DOHH2 (cell line): ENCODE data around the gene GALNT18.

Experiments used
- EZH2phosphoT487 ChIP-seq: fragments of 200-600 bp; sonication (generic); IDR thresholded peaks from 2 replicates; pipeline ENCODE4 v1.6.1; 2017; ENCODE audit warnings: borderline replicate concordance, mild to moderate bottlenecking, antibody characterized with exemption, low read length, moderate library complexity, mixed read lengths
- TF ChIP-seq, protein P1 (sequence below): fragments of 200-600 bp; sonication (generic); IDR thresholded peaks from one replicate; pipeline ENCODE4 v1.5.1; 2014; ENCODE audit warnings: antibody characterized with exemption, mild to moderate bottlenecking, low read depth, low read length; ENCODE audit not compliant: poor library complexity, severe bottlenecking

DNA sequence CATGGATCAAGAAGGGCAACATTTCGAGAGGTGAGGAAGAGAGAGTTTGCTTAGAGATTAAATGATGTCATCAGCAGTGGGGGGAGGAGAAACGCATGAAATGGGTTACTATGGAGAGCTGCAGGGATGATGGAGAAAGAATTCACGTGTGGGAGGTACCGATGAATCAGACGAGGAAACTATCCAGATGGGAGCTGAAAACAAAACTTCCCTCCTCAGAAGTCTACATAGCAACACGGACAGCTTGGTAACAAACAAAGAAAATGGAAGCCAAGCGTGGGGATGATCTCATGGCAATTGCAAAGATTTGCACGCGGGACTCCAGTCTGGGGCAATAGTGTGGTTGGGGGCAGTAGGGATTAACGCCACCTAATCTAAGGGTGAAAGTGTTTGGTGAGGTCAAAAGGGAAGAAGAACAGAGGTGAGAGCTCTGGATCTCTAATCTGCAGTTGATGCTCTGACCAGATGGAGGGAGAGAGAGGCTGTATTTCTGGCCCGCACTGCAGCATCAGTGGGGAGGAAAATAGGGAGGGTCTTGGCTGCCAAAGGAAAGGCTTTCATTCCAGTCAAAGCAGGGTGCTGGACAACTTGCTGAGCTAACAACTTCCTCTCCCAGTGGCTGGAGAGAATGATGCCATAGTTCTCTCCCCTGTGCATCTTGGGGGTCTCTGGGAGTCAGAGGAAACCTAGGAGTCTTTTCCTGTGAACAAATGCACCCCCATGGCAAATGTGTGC, 225.3 kb downstream of the GALNT18 start:
- TF ChIP-seq, protein P1, sequence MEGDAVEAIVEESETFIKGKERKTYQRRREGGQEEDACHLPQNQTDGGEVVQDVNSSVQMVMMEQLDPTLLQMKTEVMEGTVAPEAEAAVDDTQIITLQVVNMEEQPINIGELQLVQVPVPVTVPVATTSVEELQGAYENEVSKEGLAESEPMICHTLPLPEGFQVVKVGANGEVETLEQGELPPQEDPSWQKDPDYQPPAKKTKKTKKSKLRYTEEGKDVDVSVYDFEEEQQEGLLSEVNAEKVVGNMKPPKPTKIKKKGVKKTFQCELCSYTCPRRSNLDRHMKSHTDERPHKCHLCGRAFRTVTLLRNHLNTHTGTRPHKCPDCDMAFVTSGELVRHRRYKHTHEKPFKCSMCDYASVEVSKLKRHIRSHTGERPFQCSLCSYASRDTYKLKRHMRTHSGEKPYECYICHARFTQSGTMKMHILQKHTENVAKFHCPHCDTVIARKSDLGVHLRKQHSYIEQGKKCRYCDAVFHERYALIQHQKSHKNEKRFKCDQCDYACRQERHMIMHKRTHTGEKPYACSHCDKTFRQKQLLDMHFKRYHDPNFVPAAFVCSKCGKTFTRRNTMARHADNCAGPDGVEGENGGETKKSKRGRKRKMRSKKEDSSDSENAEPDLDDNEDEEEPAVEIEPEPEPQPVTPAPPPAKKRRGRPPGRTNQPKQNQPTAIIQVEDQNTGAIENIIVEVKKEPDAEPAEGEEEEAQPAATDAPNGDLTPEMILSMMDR = no peak
- no peak for TF ChIP-seq EZH2phosphoT487
